Chondrocyte (in vitro differentiated cells): ENCODE results near the gene EPHB1. TPM values are rescaled to one million over a fixed set of nuclear protein-coding genes. Genes with fewer than 3 reads are reported as not detected.

Experiments used
- DNase-seq: peaks from one replicate; pipeline ENCODE4 v3.0.0; 2021; ENCODE audit warnings: mixed read lengths, low spot score
- H3K27ac Mint-ChIP-seq: one replicate; pipeline ENCODE4 v1.8.0; 2021; ENCODE audit warnings: mild to moderate bottlenecking, moderate library complexity, mixed read lengths; ENCODE audit not compliant: unreplicated experiment
- H3K27me3 Mint-ChIP-seq: 2 replicates; pipeline ENCODE4 v1.8.0; 2021; ENCODE audit warnings: low read depth, mixed read lengths
- H3K36me3 Mint-ChIP-seq: 2 replicates; pipeline ENCODE4 v1.8.0; 2021; ENCODE audit warnings: low read depth, mixed read lengths
- H3K4me1 Mint-ChIP-seq: 2 replicates; pipeline ENCODE4 v1.8.0; 2021; ENCODE audit warnings: low read depth, mild to moderate bottlenecking, mixed read lengths
- H3K4me3 Mint-ChIP-seq: one replicate; pipeline ENCODE4 v1.8.0; 2021; ENCODE audit warnings: mild to moderate bottlenecking, moderate library complexity, mixed read lengths; ENCODE audit not compliant: unreplicated experiment
- H3K9me3 Mint-ChIP-seq: 2 replicates; pipeline ENCODE4 v1.8.0; 2021; ENCODE audit warnings: low read depth, mixed read lengths
- CTCF ChIP-seq: fragments of 200-600 bp; sonication (generic); IDR thresholded peaks from 2 replicates; pipeline ENCODE4 v1.5.0; 2021; ENCODE audit warnings: antibody characterized with exemption, mild to moderate bottlenecking, moderate library complexity
- total RNA-seq: library from RNA; stranded (reverse); gene quantifications from 3 replicates; pipeline ENCODE4 v1.2.1, GENCODE V29; 2021

The EPHB1 gene
- total RNA-seq, 1 donor from 2014 or later, result 1.7 TPM

DNA sequence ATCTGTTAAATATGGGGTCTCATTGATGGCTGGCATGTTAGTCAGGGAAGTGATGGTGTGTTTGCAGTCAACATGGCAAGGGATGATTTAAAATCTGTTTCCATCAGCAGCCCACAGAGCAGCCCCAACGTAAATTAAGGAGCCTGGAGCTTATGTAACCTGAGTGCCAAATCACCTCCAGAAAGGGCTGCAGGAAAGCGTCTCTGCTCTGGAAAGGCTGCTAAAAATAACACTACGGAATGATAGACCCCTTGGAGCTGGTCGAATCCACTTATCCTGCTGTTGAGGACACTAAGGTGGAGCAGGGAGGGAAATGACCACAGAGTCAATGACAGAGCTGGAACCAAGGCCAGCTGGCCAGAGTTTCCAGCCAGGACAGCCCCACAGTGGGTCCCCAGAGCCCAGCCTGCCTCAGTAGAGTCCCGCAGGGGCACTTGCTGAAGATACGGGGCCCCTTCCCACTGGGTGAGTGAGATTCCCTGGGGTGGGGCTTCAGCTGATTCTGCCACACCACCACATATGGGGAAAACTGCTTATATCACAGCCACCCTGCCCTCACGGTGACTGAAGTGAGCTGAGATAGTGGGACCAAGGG, 63.5 kb downstream of the EPHB1 start:
- no peaks in the 10 kb centered on the region for H3K9me3 Mint-ChIP-seq
- no peak for DNase-seq
- no peak overlapping the region for H3K4me3 Mint-ChIP-seq
- H3K27ac Mint-ChIP-seq, result no peak overlapping the region
- no peaks in the 10 kb centered on the region for H3K36me3 Mint-ChIP-seq
- H3K27me3 Mint-ChIP-seq, result no peaks in the 10 kb centered on the region
- no peak for TF ChIP-seq CTCF
- H3K4me1 Mint-ChIP-seq, result no peaks in the 10 kb centered on the region

DNA sequence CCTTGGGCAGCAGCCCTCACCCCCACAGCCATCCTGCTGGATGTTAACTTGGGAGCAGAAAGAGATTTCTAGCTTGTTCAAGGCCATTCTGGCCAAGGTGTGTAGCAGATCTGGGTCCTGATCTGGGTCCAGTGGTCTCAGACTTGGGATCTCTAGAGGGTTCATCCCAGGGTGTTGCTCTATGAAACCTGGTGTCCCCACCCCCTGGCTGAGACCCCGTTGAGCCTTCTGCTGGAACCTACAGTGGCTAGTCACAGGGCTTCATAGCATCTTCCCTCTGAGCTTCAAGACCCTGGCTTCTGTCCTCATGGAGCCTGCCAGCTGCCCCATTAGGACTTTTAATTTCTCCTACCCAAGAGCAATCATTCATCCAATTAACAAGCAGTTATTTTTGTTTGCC, 64.3 kb downstream of the EPHB1 start:
- H3K36me3 Mint-ChIP-seq, result no peaks in the 10 kb centered on the region
- no peak for DNase-seq
- H3K4me3 Mint-ChIP-seq, result no peak overlapping the region
- H3K27me3 Mint-ChIP-seq, result no peaks in the 10 kb centered on the region
- no peak overlapping the region for H3K27ac Mint-ChIP-seq
- TF ChIP-seq CTCF, result no peak
- no peaks in the 10 kb centered on the region for H3K4me1 Mint-ChIP-seq
- no peaks in the 10 kb centered on the region for H3K9me3 Mint-ChIP-seq

DNA sequence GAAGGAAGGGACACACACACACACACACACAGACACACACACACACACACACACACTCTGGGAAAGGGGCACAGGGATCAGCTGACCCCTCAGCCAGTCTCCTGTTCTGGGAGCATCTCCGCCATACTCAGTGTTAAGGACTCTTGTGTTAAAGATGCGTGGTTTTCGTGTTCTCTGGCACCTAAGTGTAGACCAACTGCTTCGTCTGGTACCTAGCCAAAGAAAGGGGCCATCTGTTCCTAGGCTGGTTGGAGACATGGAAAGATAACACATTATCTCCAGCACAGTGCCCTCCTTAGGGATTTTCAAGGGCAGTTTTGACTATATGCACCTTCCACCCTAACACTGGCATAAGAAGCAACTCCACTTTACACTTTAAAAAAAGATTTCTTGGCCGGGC, 65.1 kb downstream of the EPHB1 start:
- DNase-seq, result no peak
- H3K9me3 Mint-ChIP-seq, result no peaks in the 10 kb centered on the region
- no peaks in the 10 kb centered on the region for H3K4me1 Mint-ChIP-seq
- no peak for TF ChIP-seq CTCF
- no peaks in the 10 kb centered on the region for H3K27me3 Mint-ChIP-seq
- no peak overlapping the region for H3K4me3 Mint-ChIP-seq
- H3K36me3 Mint-ChIP-seq, result no peaks in the 10 kb centered on the region
- H3K27ac Mint-ChIP-seq, result no peak overlapping the region

DNA sequence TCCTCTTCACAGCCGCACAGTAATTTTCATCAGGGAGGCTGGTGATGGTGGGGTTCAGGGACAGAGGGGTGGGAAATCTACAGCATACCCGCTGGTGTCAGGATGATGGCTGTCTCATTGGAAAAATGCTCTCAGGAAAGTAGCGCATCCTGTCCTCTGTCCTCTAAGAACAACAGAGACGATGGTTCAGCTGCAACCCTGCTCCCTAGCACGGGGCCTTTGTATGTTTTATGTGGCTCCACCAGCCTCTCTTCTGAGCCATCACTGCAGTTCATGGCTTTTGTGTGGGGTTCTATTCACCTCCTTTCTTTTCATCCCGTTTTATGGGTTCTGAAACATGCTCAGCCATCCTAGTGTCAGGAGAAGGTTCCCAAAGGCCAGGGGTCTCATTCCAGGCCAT, 68.9 kb downstream of the EPHB1 start:
- Mint-ChIP-seq H3K4me1 (no peaks in the 10 kb centered on the region), H3K36me3 (no peaks in the 10 kb centered on the region), H3K4me3 (no peak overlapping the region), H3K9me3 (no peaks in the 10 kb centered on the region), H3K27ac (no peak overlapping the region), H3K27me3 (no peaks in the 10 kb centered on the region)
- no peak for DNase-seq
- no peak for TF ChIP-seq CTCF

DNA sequence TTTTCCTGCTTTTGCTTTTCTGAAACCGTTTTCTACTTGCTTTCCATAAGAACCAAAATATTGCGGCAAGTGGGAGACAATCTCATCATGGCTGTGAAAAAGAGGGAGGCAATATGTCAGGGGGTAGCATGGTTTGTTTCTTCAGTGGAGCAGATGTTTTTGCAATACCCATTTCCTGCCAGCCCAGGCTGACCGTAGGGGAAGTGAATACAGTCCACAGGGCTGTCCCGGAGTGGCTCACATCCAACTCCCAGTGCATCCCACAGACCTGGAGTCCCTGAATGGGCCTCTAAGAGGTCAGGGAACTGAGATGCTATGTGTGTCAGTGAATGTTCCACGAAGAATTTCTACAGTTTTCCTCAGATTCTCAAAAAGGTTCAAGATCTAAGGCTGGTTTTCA, 69.6 kb downstream of the EPHB1 start:
- Mint-ChIP-seq H3K9me3 (no peaks in the 10 kb centered on the region), H3K36me3 (no peaks in the 10 kb centered on the region), H3K4me1 (no peaks in the 10 kb centered on the region), H3K27ac (no peak overlapping the region), H3K27me3 (no peaks in the 10 kb centered on the region), H3K4me3 (no peak overlapping the region)
- no peak for DNase-seq
- TF ChIP-seq CTCF, result no peak
